GM23338 (cell line): ENCODE results near the gene CHKB. TPM values are rescaled to one million over a fixed set of nuclear protein-coding genes. Genes with fewer than 3 reads are reported as not detected.

ENCODE experiments used
- ATAC-seq: fragments of 200-7000 bp; cut with Tn5 transposase; 3 replicates; pipeline ENCODE4 v1.9.1; 2020
- DNase-seq: peaks from one replicate; pipeline ENCODE4 v3.0.0-alpha.2; 2015; ENCODE audit warnings: low spot score
- H2AFZ ChIP-seq: fragments of 200-600 bp; sonication (generic); 2 replicates; pipeline ENCODE4 v1.8.0; 2016; ENCODE audit warnings: antibody characterized with exemption, mild to moderate bottlenecking, moderate library complexity
- H3F3A ChIP-seq: fragments of 200-600 bp; sonication (generic); replicated peaks from 2 replicates; pipeline ENCODE4 v1.8.0; 2017; ENCODE audit warnings: antibody characterized with exemption, mixed run types, low read depth
- H3K27ac ChIP-seq: fragments of 200-600 bp; sonication (generic); 2 replicates; pipeline ENCODE4 v1.6.1; 2016; ENCODE audit warnings: low read depth
- H3K27me3 ChIP-seq: fragments of 200-600 bp; sonication (generic); 2 replicates; pipeline ENCODE4 v1.8.0; 2016; ENCODE audit warnings: mild to moderate bottlenecking, mixed run types, moderate library complexity; ENCODE audit not compliant: insufficient read depth
- H3K36me3 ChIP-seq: fragments of 200-600 bp; sonication (generic); 2 replicates; pipeline ENCODE4 v1.8.0; 2016; ENCODE audit warnings: mild to moderate bottlenecking; ENCODE audit not compliant: insufficient read depth
- H3K4me1 ChIP-seq: fragments of 200-600 bp; sonication (generic); 2 replicates; pipeline ENCODE4 v1.8.0; 2016; ENCODE audit warnings: mild to moderate bottlenecking, moderate library complexity; ENCODE audit not compliant: insufficient read depth
- H3K4me2 ChIP-seq: fragments of 200-600 bp; sonication (generic); 2 replicates; pipeline ENCODE4 v1.7.1; 2017; ENCODE audit warnings: mixed run types
- H3K4me3 ChIP-seq: fragments of 200-600 bp; sonication (generic); 2 replicates; pipeline ENCODE4 v1.6.1; 2016; ENCODE audit warnings: mixed run types
- H3K79me2 ChIP-seq: fragments of 200-600 bp; sonication (generic); replicated peaks from 2 replicates; pipeline ENCODE4 v1.8.0; 2017; ENCODE audit warnings: mild to moderate bottlenecking; ENCODE audit not compliant: insufficient read depth
- H3K9me2 ChIP-seq: fragments of 200-600 bp; sonication (generic); 2 replicates; pipeline ENCODE4 v1.8.0; 2017; ENCODE audit not compliant: insufficient read depth
- H4K20me1 ChIP-seq: fragments of 200-600 bp; sonication (generic); replicated peaks from 2 replicates; pipeline ENCODE4 v1.8.0; 2017; ENCODE audit warnings: mild to moderate bottlenecking; ENCODE audit not compliant: insufficient read depth
- H3K27ac Mint-ChIP-seq: 2 replicates; pipeline ENCODE4 v1.8.0; 2020; ENCODE audit warnings: inconsistent platforms, mild to moderate bottlenecking, moderate library complexity, mixed read lengths
- H3K27me3 Mint-ChIP-seq: 3 replicates; pipeline ENCODE4 v1.8.0; 2022; ENCODE audit warnings: low read depth, mild to moderate bottlenecking, moderate library complexity, mixed read lengths, inconsistent platforms; ENCODE audit not compliant: insufficient read depth, poor library complexity
- H3K36me3 Mint-ChIP-seq: 3 replicates; pipeline ENCODE4 v1.8.0; 2021; ENCODE audit warnings: low read depth, mild to moderate bottlenecking, inconsistent platforms, moderate library complexity, mixed read lengths
- H3K4me1 Mint-ChIP-seq: 3 replicates; pipeline ENCODE4 v1.8.0; 2020; ENCODE audit warnings: mild to moderate bottlenecking, inconsistent platforms, mixed read lengths
- H3K4me3 Mint-ChIP-seq: 3 replicates; pipeline ENCODE4 v1.8.0; 2021; ENCODE audit warnings: moderate library complexity, mild to moderate bottlenecking, inconsistent platforms, mixed read lengths
- H3K9me3 Mint-ChIP-seq: 3 replicates; pipeline ENCODE4 v1.8.0; 2020; ENCODE audit warnings: moderate library complexity, mild to moderate bottlenecking, inconsistent platforms, mixed read lengths
- EZH2 ChIP-seq: fragments of 200-600 bp; sonication (generic); IDR thresholded peaks from one replicate; pipeline ENCODE4 v1.8.0; 2017; ENCODE audit warnings: antibody characterized with exemption, mild to moderate bottlenecking, low read depth; ENCODE audit not compliant: unreplicated experiment
- EZH2phosphoT487 ChIP-seq: fragments of 200-600 bp; sonication (generic); IDR thresholded peaks from one replicate; pipeline ENCODE4 v1.8.1; 2018; ENCODE audit warnings: antibody characterized with exemption; ENCODE audit not compliant: unreplicated experiment
- NANOG ChIP-seq: IDR thresholded peaks from 2 replicates; pipeline ENCODE4 v1.6.1; 2016; ENCODE audit warnings: antibody characterized with exemption, borderline replicate concordance
- POLR2AphosphoS5 ChIP-seq: IDR thresholded peaks from 2 replicates; pipeline ENCODE4 v1.6.1; 2016; ENCODE audit warnings: antibody characterized with exemption, low read depth
- STAT1 ChIP-seq: IDR thresholded peaks from one replicate; pipeline ENCODE4 v1.6.1; 2016; ENCODE audit warnings: antibody characterized with exemption; ENCODE audit not compliant: unreplicated experiment
- ZNF114 ChIP-seq: fragments of 250-450 bp; sonication (Bioruptor Pico); IDR thresholded peaks from 2 replicates; pipeline ENCODE4 v1.5.0; 2020; ENCODE audit warnings: mild to moderate bottlenecking, moderate library complexity
- polyA plus RNA-seq: library from polyadenylated mRNA; unstranded; fragments of >200 nt; fragmentation: Nextera tagmentation; extraction: Ambion mirVana; gene quantifications from 2 replicates; pipeline ENCODE4 v1.2.1, GENCODE V29; 2016
- total RNA-seq: library from RNA; depleted of rRNA; stranded (reverse); fragments of >200 nt; shearing (Covaris generic); gene quantifications from 2 replicates; pipeline ENCODE4 v1.2.3, GENCODE V29; 2014
- TF ChIP-seq, protein P1 (sequence below): IDR thresholded peaks from one replicate; pipeline ENCODE4 v1.6.1; 2018; ENCODE audit warnings: antibody characterized with exemption; ENCODE audit not compliant: unreplicated experiment
- TF ChIP-seq, protein P2 (sequence below): IDR thresholded peaks from 2 replicates; pipeline ENCODE4 v1.6.1; 2016; ENCODE audit warnings: antibody characterized with exemption

Gene CHKB
- total and polyA plus RNA-seq, 2 experiments from 2014 or later: 51.2 to 61.6 TPM

DNA sequence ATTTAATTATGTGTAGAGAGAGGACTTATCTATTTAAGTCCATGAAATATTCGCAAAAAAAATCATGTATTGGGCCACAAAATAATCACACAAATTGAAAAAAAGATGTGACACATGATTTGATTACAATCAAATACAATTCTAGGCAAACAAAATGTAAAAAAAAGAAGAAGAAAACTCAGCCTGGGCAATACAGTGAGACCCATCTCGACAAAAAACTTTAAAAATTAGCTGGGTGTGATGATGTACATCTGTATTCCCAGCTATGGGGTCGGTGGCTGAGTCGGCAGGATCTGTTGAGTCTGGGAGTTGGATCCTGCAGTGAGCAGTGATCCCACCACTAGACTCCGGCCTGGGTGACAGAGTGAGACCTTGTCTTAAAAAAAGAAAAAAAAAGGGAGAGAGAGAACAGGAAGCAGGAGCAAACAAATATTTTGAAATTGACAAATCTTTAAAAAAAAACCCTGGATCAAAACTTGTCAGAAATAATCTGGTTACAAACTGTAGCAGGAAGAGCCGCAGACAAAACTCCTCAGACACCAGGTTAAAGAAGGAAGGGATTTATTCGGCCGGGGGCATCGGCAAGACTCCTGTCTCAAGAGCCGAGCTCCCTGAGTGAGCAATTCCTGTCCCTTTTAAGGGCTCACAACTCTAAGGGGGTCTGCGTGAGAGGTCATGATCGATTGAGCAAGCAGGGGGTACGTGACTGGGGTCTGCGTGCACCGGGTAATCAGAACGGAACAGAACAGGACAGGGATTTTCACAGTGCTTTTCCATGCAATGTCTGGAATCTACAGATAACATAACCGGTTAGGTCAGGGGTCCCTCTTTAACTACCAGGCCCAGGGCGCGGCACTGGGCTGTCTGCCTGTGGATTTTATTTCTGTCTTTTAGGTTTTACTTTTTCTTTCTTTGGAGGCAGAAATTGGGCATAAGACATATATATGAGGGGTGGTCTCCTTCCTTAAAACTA, 49.5 kb downstream of the CHKB start (continued):
- TF ChIP-seq, protein P1, sequence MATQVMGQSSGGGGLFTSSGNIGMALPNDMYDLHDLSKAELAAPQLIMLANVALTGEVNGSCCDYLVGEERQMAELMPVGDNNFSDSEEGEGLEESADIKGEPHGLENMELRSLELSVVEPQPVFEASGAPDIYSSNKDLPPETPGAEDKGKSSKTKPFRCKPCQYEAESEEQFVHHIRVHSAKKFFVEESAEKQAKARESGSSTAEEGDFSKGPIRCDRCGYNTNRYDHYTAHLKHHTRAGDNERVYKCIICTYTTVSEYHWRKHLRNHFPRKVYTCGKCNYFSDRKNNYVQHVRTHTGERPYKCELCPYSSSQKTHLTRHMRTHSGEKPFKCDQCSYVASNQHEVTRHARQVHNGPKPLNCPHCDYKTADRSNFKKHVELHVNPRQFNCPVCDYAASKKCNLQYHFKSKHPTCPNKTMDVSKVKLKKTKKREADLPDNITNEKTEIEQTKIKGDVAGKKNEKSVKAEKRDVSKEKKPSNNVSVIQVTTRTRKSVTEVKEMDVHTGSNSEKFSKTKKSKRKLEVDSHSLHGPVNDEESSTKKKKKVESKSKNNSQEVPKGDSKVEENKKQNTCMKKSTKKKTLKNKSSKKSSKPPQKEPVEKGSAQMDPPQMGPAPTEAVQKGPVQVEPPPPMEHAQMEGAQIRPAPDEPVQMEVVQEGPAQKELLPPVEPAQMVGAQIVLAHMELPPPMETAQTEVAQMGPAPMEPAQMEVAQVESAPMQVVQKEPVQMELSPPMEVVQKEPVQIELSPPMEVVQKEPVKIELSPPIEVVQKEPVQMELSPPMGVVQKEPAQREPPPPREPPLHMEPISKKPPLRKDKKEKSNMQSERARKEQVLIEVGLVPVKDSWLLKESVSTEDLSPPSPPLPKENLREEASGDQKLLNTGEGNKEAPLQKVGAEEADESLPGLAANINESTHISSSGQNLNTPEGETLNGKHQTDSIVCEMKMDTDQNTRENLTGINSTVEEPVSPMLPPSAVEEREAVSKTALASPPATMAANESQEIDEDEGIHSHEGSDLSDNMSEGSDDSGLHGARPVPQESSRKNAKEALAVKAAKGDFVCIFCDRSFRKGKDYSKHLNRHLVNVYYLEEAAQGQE: no peak
- TF ChIP-seq POLR2AphosphoS5: no peak

DNA sequence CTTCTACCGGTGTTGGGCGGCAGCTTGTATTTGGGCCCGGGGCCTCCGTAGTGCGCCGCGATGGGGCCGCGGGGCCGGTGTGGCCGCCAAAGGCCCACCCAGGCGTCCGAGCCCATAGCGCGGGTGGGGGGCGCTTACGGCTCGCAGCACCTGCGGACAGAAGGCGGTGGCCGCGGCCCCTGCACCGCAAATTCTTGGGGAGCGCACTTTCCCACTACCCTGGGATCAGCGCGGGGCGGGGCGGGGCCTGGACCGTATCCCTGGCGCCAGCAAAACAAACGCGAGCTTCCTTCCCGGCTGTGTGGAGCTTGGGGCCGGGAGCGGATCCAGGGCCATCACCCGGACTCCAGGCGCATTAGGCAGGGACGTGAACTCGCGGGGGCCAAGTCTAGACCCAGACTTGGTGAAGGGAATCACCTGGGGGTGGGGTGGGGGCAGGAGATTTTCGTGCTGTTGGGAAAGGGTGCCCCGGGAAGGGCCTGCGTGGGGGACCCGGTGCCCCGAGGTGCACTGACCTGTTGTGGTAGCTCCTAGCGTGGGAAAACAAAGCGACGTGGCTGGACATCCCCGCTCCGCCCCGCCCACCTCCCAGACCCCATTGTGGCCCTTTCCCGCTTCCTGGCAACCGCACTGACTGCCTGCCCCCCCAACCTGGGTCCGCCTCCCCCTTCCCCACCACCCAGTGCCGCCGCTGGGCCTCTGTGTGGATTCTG, 50.5 kb downstream of the CHKB start:
- peak overlapping the region; percentile 62 for H3K4me3 Mint-ChIP-seq
- H3K27ac Mint-ChIP-seq: no peak overlapping the region
- Histone ChIP-seq H3K4me2 (peak overlapping the region; percentile 87), H3K4me3 (peak overlapping the region; percentile 66), H4K20me1 (no peaks in the 10 kb centered on the region; the same call in none of the 2 replicates), H3F3A (no peaks in the 10 kb centered on the region; the same call in 1 of the 2 replicates), H3K36me3 (no peaks in the 10 kb centered on the region), H3K79me2 (no peaks in the 10 kb centered on the region), H3K27ac (no peak overlapping the region), H3K27me3 (peaks cover 77% of the 10 kb centered on the region), H3K9me2 (no peaks in the 10 kb centered on the region), H2AFZ (peak overlapping the region; percentile 83; the same call in 1 of the 2 replicates), H3K4me1 (0 out of 2 replicates have a peak, but pooled peaks cover 4% of the 10 kb centered on the region)
- peaks cover 5% of the 10 kb centered on the region; the same call in 2 of the 3 replicates for H3K4me1 Mint-ChIP-seq
- no peaks in the 10 kb centered on the region for H3K36me3 Mint-ChIP-seq
- H3K9me3 Mint-ChIP-seq: no peaks in the 10 kb centered on the region; the same call in 2 of the 3 replicates
- peak; percentile 53 for ATAC-seq
- H3K27me3 Mint-ChIP-seq: peaks cover 73% of the 10 kb centered on the region
- TF ChIP-seq NANOG (no peak), STAT1 (no peak), EZH2 (peak; percentile 57), ZNF114 (CRISPR knock-in tag) (no peak), EZH2phosphoT487 (no peak)
- TF ChIP-seq, protein P2, sequence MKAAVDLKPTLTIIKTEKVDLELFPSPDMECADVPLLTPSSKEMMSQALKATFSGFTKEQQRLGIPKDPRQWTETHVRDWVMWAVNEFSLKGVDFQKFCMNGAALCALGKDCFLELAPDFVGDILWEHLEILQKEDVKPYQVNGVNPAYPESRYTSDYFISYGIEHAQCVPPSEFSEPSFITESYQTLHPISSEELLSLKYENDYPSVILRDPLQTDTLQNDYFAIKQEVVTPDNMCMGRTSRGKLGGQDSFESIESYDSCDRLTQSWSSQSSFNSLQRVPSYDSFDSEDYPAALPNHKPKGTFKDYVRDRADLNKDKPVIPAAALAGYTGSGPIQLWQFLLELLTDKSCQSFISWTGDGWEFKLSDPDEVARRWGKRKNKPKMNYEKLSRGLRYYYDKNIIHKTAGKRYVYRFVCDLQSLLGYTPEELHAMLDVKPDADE: no peak
- peak; percentile 76 for DNase-seq
